GM13977 (cell line): ENCODE results near the gene FRMD4A.
"Not testable (repeated sequence)": the region's sequence is repeated elsewhere in the genome, so short reads cannot be mapped to it uniquely, and the experiment has no call there.

Source experiments
- DNase-seq: peaks from one replicate; pipeline ENCODE4 v3.0.0; 2012; ENCODE audit warnings: low spot score
- in situ Hi-C: fragments of 300-500 bp; cut with MboI; formaldehyde crosslinking; loops from one replicate; pipeline ENCODE4 v1.12.0; 2022; ENCODE audit warnings: low sequenced_read_pairs, low pct_unique_long_range_greater_than_20kb, mixed read lengths, inconsistent platforms; ENCODE audit not compliant: unreplicated experiment
- TF ChIP-seq, protein P1 (sequence below): IDR thresholded peaks from 2 replicates; pipeline ENCODE4 v1.5.1; 2012; ENCODE audit warnings: mild to moderate bottlenecking, control low read depth; ENCODE audit not compliant: insufficient read depth; ENCODE audit errors: extremely low read depth, missing control alignments

The FRMD4A gene

DNA sequence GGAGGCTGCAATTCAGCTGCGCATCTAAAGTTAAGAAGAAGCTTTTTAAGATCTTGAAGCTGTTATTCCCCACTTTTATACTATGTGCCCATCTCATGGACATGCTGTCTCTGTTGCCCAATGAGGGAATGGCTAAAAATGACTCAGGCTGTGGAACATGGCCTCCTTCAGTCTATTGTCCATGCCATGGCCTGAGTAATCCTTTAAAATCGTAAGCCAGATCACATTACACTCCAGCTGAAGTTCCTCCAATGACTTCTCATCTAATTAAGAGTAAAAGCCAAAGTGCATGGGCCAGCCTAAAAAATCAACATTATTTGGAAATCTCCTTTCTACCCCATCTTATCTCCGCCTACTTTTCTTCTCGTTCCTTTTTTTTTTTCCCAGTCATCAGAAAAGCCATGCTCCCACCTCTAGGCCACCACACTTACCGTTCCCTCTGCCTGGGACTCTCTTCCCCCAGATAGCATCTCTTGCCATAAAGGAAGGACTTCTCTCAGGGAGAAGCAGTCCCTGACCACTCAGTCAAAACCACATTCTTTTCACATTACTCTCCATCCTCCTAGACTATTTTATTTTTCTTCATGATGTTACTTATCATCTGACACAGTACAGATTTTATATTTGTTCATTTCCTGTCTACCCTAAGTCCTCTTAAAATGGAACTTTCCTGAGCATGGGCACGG, 406.5 kb downstream of the FRMD4A start:
- no peak for DNase-seq
- TF ChIP-seq, protein P1, sequence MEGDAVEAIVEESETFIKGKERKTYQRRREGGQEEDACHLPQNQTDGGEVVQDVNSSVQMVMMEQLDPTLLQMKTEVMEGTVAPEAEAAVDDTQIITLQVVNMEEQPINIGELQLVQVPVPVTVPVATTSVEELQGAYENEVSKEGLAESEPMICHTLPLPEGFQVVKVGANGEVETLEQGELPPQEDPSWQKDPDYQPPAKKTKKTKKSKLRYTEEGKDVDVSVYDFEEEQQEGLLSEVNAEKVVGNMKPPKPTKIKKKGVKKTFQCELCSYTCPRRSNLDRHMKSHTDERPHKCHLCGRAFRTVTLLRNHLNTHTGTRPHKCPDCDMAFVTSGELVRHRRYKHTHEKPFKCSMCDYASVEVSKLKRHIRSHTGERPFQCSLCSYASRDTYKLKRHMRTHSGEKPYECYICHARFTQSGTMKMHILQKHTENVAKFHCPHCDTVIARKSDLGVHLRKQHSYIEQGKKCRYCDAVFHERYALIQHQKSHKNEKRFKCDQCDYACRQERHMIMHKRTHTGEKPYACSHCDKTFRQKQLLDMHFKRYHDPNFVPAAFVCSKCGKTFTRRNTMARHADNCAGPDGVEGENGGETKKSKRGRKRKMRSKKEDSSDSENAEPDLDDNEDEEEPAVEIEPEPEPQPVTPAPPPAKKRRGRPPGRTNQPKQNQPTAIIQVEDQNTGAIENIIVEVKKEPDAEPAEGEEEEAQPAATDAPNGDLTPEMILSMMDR, result no peak
- in situ Hi-C loops, result no loop called here

DNA sequence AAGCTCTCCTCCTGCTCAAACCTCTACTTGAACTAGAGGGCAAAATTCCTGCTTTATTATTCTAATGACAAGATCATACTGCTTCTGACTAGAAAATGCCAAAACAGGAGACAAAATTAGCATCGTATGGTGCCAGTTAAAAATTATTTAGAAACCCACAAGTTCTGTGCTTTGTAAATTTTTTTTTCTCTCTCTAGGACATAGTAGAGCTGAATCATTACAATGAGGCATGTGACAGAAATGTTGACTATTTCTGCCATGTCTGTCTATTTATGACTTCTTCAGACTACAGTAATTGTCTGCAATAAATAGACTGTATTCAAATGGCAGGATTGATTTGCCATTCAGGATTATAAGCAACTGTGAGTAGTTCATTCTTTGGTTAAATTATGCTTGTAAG, 408.1 kb downstream of the FRMD4A start:
- DNase-seq, result no peak
- TF ChIP-seq, protein P1, result no peak
- in situ Hi-C loops, result no loop called here

DNA sequence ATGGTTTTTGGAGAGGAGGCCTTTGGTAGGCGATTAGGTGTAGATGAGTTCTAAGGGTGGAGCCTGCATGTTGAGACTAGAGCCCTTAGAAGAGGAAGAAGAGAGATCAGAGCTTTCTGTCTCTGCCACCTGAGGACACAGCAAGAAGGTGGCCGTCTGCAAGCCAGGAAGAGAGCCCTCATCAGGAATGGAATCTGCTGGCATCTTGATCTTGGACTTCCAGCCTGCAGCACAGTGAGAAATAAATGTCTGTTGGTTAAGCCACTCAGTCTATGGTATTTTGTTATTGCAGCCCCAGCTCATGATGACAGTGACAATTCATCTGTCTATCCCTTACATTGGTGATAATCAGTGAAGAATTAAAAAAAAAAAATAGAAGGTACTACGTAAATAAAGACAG, 408.8 kb downstream of the FRMD4A start:
- DNase-seq, result no peak
- TF ChIP-seq, protein P1, result no peak
- in situ Hi-C loops, result no loop called here

DNA sequence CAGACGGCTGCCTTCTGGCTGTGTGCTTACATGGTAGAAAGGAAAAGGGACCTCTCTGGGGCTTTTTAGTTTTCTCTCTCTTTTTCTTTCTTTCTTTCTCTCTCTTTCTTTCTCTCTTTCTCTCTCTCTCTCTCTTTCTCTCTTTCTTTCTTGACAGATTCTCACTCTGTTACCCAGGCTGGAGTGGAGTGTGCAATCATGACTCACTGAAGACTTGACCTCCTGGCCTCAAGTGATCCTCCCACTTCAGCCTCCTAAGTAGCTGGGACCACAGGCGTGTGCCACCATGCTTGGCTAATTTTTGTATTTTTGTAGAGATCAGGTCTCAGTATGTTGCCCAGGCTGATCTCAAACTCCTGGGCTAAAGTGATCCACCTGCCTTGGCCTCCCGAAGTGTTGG, 409.6 kb downstream of the FRMD4A start:
- DNase-seq, in situ Hi-C loops: not testable (repeated sequence)

DNA sequence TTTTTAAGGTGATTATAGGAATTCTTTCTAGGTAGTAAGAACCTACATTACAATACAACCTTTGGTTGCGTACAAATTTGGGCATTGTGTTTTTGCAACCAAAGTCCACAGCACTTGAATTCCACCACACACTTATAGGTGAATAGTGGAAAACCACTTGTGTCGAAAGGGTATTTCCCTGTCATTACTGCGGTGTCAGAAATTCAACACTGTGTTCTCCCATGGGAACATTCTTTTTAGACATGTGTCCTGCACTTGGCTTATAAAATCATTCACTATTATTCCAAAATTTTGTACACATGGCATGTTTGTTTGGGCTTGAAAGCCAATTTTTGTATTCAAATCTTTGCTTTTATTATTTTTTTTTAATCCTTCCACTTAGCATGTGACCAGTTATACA, 410.3 kb downstream of the FRMD4A start:
- DNase-seq, result no peak
- in situ Hi-C loops, result no loop called here
- TF ChIP-seq, protein P1, result no peak

DNA sequence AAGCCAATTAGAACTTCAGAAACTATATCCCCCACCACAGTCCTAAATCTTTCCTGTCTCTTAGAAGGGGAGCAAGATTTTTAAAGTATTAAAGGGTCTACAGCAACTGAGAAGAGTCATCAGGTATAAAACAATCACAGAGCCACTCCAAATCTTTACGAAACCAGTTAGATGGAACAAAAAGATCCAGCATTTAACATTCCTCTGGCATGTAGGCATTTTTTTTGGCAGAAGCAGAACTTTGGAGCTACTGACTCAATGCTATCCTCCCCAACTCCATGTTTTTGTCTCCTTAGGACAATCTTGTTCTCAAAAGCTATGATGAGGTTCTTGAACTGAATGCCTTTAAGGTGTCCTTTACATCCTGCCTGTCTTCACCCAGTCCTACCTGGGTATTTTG, 410.7 kb downstream of the FRMD4A start:
- in situ Hi-C loops, result no loop called here
- DNase-seq, result no peak
- TF ChIP-seq, protein P1, result no peak

DNA sequence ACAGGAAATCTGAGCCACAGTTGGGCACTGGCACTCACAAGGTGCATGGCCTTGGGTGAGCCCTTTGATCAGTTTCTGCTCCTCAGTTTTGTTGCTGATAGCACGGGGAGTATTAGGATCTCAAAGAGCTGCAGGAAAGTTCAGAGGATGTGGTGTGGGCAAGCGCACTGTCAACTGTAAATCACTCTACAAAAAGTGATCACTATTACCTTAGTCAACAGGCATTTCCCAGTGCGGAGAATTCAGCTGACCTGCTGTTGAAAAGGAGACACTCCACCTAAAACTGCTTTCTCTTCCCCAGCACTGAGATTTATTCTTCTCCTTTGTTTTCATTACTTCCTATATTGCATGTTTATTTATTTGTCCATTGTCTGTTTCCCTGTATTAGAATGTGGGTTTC, 412.9 kb downstream of the FRMD4A start:
- TF ChIP-seq, protein P1, result no peak
- in situ Hi-C loops, result no loop called here
- no peak for DNase-seq
